PFSK-1 (cell line): ENCODE results near the gene TGFB1. TPM values are rescaled to one million over a fixed set of nuclear protein-coding genes. Genes with fewer than 3 reads are reported as not detected.

Experiments
- FOXP2 ChIP-seq: optimal IDR thresholded peaks from 2 replicates; pipeline ENCODE3; 2011; ENCODE audit warnings: borderline replicate concordance, control low read depth, inconsistent platforms; ENCODE audit not compliant: insufficient read depth; ENCODE audit errors: extremely low read length, extremely low read depth
- POLR2AphosphoS5 ChIP-seq: IDR thresholded peaks from 2 replicates; pipeline ENCODE4 v1.6.1; 2012; ENCODE audit warnings: low read depth, mild to moderate bottlenecking, control low read depth, low read length, moderate library complexity
- SIN3A ChIP-seq: IDR thresholded peaks from 2 replicates; pipeline ENCODE4 v1.6.1; 2012; ENCODE audit warnings: mild to moderate bottlenecking, low read length, moderate library complexity, borderline replicate concordance; ENCODE audit not compliant: insufficient read depth
- TAF1 ChIP-seq: IDR thresholded peaks from 2 replicates; pipeline ENCODE4 v1.6.1; 2012; ENCODE audit warnings: low read length, control low read depth, borderline replicate concordance; ENCODE audit not compliant: insufficient read depth
- polyA plus RNA-seq: library from polyadenylated mRNA; unstranded; fragments of >200 nt; gene quantifications from one replicate; pipeline ENCODE4 v1.2.1, GENCODE V29; 2012; ENCODE audit warnings: low read depth, missing spikeins; ENCODE audit not compliant: insufficient read length
- TF ChIP-seq, protein P1 (sequence below), 2 experiments: IDR thresholded peaks; 2 replicates each; pipeline versions ENCODE4 v1.6.1 to v1.8.0; 2011 to 2012; ENCODE audit warnings: low read depth in 2 of 2, low read length in 2 of 2, control low read depth in 1 of 2, inconsistent platforms in 1 of 2, mild to moderate bottlenecking in 1 of 2, moderate library complexity in 1 of 2; ENCODE audit not compliant: insufficient read depth in 1 of 2

Gene TGFB1
- polyA plus RNA-seq = 280 TPM

DNA sequence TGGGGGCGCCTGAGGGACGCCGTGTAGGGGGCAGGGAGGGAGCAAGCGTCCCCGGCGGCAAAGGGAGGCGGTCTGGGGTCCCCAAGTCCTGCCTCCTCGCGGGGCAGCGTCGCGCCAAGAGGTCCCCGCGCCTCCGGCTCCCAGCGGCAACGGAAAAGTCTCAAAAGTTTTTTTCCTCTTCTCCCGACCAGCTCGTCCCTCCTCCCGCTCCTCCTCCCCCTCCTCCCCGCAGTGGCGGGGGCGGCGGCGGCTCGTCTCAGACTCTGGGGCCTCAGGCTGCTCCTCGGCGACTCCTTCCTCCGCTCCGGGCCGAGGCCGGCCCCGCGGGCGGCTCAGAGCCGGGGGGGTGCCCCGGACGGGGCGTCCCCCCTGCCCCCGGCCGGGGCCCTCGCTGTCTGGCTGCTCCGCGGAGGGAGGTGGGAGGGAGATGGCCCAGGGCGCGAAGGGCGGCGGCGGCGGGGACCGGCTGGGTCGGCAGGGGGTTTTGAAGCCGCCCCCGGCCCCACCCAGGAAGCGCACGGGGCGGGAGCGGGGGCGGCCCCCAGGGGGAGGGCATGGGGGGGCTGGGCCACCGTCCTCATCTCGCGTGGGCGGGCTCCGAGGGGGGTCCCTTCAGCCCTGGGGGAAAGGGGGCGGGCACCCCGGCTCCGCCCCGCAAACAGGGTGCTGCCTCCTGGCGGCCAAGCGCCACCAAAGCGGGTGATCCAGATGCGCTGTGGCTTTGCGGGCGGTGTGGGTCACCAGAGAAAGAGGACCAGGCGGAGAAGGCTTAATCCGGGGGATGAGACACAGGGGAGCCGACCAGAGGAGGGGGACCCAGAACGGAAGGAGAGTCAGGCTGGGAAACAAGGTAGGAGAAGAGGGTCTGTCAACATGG is at the start of gene TGFB1:
Gene TGFB1, minus strand, starts transcription at position 457 of the 877 bp plus-strand sequence. CDS start 878 bp downstream, outside the sequence.
- TF ChIP-seq POLR2AphosphoS5 (peak; percentile 55), TAF1 (0 out of 2 replicates have a peak, but pooled peaks have one; percentile 4), FOXP2 (no peak), SIN3A (no peak)
- TF ChIP-seq, protein P1, sequence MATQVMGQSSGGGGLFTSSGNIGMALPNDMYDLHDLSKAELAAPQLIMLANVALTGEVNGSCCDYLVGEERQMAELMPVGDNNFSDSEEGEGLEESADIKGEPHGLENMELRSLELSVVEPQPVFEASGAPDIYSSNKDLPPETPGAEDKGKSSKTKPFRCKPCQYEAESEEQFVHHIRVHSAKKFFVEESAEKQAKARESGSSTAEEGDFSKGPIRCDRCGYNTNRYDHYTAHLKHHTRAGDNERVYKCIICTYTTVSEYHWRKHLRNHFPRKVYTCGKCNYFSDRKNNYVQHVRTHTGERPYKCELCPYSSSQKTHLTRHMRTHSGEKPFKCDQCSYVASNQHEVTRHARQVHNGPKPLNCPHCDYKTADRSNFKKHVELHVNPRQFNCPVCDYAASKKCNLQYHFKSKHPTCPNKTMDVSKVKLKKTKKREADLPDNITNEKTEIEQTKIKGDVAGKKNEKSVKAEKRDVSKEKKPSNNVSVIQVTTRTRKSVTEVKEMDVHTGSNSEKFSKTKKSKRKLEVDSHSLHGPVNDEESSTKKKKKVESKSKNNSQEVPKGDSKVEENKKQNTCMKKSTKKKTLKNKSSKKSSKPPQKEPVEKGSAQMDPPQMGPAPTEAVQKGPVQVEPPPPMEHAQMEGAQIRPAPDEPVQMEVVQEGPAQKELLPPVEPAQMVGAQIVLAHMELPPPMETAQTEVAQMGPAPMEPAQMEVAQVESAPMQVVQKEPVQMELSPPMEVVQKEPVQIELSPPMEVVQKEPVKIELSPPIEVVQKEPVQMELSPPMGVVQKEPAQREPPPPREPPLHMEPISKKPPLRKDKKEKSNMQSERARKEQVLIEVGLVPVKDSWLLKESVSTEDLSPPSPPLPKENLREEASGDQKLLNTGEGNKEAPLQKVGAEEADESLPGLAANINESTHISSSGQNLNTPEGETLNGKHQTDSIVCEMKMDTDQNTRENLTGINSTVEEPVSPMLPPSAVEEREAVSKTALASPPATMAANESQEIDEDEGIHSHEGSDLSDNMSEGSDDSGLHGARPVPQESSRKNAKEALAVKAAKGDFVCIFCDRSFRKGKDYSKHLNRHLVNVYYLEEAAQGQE (IDR thresholded peaks at IDR 0.05; ENCODE audit: insufficient read depth in 1 of 2, low read depth in 2 of 2, low read length in 2 of 2) = 0 out of 4 replicates have a peak, but pooled peaks of 1 of the 2 experiments have one; percentile 10

DNA sequence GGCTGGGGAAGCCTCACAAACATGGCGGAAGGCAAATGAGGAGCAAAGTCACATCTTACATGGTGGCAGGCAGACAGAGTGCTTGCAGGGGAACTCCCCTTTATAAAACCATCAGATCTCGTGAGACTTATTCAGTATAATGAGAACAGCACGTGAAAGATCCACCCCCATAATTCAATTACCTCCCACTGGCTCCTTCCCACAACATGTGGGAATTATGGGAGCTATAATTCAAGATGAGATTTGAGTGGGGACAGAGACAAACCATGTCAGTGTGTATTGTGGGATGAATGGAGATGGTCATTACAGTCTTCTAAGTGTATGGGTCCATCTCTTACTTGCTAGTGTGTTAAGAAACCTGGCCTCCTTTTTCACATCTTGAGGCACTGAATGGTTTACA is 48.3 kb upstream of the TGFB1 start:
- TF ChIP-seq POLR2AphosphoS5 (no peak), FOXP2 (no peak), SIN3A (no peak), TAF1 (no peak)
- TF ChIP-seq, protein P1 (IDR thresholded peaks at IDR 0.05; ENCODE audit: insufficient read depth in 1 of 2, low read depth in 2 of 2, low read length in 2 of 2) = no peak

DNA sequence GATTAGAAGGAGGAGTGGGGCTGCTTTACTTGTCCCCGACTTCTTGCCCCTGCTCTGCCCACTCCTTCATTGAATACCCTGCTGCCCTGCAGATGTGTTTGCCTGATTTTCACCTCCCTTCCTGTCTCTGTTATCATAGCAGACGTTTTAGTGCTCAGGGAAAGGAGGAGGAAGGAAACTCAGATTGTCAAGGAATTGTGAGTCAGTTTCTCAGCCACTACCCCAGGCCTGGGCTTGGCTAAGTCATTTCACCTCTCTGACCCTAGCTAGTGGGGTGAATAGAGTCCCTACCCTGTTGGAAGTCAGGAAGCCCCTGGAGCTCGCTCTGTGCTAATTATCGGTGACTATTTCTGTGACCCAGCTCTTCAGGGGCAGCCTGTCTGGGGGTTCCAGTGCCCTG is 47.8 kb upstream of the TGFB1 start:
- TF ChIP-seq TAF1 (no peak), FOXP2 (no peak), POLR2AphosphoS5 (no peak), SIN3A (no peak)
- TF ChIP-seq, protein P1 (IDR thresholded peaks at IDR 0.05; ENCODE audit: insufficient read depth in 1 of 2, low read depth in 2 of 2, low read length in 2 of 2) = no peak

DNA sequence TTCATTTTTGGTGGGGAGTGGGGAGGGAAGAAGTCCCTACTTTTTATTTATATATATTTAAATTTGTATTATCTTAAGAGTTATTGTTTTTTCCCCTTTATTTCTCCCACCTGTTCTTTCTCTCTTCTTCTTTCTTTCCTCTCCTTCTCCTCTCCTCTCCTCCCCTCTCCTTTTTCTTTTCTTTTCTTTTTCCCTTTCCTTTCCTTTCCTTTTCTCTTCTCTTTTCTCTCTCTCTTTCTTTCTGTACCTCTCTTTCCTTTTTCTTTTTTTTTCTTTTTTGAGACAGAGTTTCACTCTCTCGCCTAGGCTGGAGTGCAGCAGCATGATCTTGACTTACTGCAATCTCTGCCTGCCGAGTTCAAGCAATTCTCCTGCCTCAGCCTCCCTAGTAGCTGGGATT is 45.8 kb upstream of the TGFB1 start:
- no peak for TF ChIP-seq SIN3A
- no peak for TF ChIP-seq TAF1
- TF ChIP-seq, protein P1 (IDR thresholded peaks at IDR 0.05; ENCODE audit: insufficient read depth in 1 of 2, low read depth in 2 of 2, low read length in 2 of 2) = no peak
- no peak for TF ChIP-seq FOXP2
- TF ChIP-seq POLR2AphosphoS5 = no peak

DNA sequence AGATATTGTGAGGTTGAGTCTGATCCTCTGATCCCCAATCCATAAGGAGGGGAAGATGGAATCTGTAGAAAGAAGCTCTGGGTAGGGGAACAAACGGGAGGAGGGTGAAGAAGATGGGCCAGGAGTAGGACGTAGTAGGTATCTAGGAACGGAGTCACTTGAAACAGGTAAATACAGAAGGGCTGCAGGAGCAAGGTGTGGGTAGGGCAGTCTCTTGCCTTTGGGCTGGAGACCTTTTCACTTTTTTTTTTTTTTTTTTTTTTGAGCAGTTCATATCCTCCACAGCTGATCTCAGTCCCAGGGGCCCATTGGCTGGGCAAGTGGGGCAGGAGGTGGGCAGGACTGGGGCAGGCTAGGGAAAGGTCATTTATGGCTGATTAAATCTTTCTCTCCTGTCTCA is 45.4 kb upstream of the TGFB1 start:
- no peak for TF ChIP-seq SIN3A
- TF ChIP-seq, protein P1 (IDR thresholded peaks at IDR 0.05; ENCODE audit: insufficient read depth in 1 of 2, low read depth in 2 of 2, low read length in 2 of 2) = no peak
- no peak for TF ChIP-seq POLR2AphosphoS5
- no peak for TF ChIP-seq FOXP2
- no peak for TF ChIP-seq TAF1
